NCI-H1930 (cell line): ENCODE data around the gene CARD16.
A peak's percentile ranks its signal among the peaks of the same experiment; 100 is the strongest.
"Not testable (repeated sequence)": the region's sequence is repeated elsewhere in the genome, so short reads cannot be mapped to it uniquely, and the experiment has no call there.

Source experiments
- DNase-seq, 2 experiments: peaks; one replicate each; lab custom pipeline; 2025; lab: John Stamatoyannopoulos, UW

CARD16 gene

GRCh38 chr11:105049481-105049880 is 4.3 kb upstream of the CARD16 start:
- DNase-seq = no peak

DNA sequence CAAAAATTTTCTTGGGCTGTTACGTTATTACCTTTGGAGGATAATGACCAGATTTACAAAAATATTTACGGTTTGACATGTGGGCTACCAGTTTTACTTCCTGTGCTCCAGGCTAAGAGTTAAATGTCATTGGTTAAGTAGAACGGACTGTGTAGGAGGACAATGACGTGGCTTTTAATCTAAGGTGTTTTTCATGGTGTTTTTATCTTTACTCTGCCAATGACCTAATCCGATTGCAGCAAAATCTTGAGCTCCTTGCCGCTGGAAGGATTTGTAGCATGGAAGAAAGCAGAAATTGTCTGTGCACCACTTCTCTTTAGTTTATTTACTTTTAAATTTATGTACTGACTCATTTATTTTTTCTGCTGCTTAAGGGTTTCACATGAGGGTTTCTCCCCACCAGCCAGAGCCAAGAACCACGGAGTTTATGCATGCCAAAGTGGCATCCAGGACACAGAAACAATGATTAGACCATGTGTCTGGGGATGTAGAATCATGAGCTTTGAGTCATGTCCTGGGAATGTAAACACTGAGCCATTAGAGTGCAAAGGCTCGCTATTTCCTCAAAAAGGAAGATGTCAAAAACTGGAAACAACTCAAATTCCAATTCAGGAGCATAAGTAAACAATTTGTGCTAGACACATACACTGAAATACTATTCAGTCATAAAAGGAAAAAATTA is 1.9 kb upstream of the CARD16 start:
- DNase-seq = no peak

GRCh38 chr11:105045676-105046296 is 651 bp upstream of the CARD16 start:
- no peak for DNase-seq

GRCh38 chr11:105042178-105042577 is 3.0 kb downstream of the CARD16 start:
- DNase-seq = no peak

DNA sequence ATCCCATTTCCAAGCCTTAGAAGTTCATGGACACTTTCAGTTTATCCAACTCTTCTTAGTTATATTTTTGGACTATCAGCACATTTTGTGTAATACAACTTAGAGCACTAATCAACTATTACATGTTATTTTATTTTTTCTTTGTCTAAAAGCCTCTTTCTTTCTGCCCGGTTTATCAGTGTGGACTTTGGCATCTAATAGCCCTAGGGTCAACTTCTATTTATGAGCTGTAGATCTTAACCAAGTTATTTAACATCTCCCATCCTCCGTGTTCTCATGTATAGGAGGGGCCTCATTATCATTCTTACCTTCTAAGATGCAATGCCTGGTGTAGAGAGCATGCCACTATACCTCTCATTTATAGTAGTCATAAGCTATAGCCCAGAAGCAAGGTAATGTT is 4.4 kb downstream of the CARD16 start:
- no peak for DNase-seq

DNA sequence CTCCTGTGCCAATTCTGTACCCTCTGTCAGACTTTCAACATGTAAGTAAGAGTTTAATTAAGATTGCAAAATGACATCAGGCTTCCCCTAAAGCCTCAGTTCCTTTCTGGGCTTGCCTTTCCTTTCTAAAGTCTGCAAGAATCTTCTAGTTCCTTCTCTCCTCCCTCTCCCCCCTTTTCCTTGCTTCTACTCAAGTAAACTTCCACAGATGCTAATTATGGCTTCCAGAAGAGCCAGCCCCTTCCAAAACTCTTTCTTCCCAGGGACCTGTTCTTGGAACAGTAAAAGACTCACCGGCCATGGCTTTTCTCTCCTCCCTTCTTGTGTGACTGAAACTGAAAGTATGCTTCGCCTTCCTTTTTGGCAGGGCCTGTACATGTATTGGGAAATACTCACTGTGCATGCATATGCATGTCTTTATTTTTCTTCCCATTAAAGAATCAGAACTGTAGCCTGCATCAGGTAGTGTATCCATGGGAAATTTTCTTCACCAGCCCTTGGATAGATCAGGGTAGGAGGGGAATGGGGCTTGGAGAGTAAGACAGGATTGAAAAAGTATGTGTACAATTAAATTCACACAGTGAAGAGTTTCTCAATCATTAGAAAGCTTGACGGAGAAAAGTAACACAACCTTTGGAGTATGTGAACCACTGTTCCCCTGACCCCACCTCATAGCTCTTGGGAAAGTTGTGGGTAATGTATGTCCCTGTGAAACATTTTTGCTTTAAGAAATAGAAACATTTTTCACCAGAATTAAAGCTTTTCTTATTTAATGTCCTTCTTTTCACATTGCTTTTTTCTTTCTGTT is 10.1 kb downstream of the CARD16 start, which contains the start of gene CASP1:
Gene CASP1, minus strand, starts transcription at position 332 of the 808 bp plus-strand sequence. Its CDS starts 31 bp downstream, at position 301.
- DNase-seq = no peak

- DNase-seq = not testable (repeated sequence)
These were observed 10.7 kb downstream of the CARD16 start for GRCh38 chr11:105034388-105034787.

- no peak for DNase-seq
These were observed 11.4 kb downstream of the CARD16 start for GRCh38 chr11:105033781-105034180.

GRCh38 chr11:105033343-105033742 is 11.8 kb downstream of the CARD16 start:
- DNase-seq = no peak

- DNase-seq = no peak
These were observed 12.6 kb downstream of the CARD16 start for GRCh38 chr11:105032495-105032894.

- no peak for DNase-seq
These were observed 17.5 kb downstream of the CARD16 start for GRCh38 chr11:105027678-105028077.

DNA sequence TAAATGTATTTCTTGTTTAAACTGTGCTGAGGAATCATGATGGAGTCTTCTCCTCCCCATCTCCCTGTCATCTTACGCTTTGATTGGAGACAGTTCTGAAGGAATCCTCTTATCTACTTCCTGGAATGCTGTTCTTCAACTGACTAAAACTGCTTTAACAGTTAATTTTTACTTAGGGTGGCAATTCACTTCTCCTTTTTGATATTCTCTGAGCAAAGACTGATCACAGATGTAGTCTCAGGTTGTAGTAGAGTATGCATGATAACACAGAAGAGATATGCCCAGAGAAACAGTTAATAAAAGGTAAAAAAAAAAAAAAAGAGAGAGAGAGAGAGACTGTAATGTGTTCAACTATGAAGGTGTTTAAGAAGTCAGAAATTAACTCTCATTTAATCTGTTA is 20.7 kb downstream of the CARD16 start:
- DNase-seq = no peak

DNA sequence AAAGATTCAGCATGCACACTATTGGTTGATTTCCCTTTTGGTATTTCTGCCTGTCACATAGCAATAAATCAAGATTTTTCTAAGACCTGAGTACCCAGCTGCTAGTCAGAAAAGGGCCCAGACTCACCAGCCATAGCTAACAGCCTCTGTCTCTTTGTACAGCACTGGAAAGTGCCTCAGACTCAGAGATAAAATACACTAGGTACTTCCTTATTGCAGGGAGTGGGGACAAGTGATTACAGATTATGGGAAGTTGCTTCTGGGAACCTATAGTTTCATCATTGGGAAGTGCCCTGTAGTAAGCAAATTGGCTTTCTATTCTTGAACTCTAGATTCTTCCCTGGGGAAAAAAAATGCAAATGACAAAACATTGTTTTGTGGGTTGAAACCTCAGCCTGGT is 22.1 kb downstream of the CARD16 start, which contains the start of gene CASP5:
Gene CASP5, minus strand, starts transcription at position 166 of the 400 bp plus-strand sequence. Its CDS starts 32 bp downstream, at position 134.
- DNase-seq = no peak

DNA sequence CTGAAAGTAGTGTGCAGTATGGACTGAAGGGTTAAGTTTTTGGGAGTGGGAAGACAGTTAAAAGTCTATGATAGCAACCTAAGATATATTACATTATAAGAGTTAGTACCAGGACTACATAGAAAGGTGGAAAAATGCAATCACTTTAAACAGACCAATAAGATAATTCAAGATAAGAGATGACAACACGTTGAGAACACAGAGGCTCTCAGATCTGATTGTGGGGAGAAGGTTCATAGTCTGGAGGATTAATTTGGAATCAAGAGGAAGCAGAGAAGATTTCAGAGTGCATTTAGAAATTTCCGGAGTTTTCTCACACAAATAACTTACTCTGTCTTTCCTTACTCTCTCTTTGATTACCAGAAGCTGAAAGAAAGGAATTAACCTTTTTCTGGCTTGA is 22.6 kb downstream of the CARD16 start:
- no peak for DNase-seq

DNA sequence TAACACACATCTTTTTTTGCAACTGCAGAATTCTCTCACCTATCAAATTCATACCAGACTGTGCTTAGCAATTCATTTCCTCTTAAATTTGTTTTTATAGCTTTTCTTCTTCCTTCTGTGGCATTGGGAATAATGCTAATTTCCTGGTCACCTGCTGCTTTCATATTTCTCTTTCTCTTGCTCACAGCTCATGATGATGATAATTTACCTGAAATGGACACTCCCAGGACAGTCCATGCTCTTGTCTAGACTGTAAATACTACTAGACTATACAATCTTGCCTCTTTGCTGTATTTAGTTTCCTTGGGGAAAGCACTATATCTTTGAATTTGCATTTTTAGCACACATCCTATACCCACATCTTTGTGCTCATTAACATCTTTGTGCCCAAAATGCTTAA is 37.7 kb downstream of the CARD16 start:
- no peak for DNase-seq

DNA sequence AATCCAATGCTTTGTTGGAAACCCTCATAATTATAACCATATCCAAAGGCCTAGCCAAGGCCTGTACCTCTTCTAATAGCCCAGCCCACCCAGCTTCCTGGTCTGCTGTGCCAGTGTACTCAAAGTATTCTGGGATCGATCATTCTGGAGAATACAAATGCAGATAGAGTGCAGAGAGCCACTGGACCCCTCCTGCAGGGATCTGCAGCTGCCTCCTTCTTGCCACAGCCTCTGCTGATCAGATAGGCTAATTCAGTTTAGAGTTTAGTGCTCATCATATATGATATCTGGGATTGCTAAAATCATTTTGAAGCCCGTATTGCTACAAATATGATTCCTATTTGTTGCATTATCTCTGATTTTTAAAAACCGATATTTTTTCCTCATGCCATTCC is 39.7 kb downstream of the CARD16 start:
- DNase-seq = no peak

GRCh38 chr11:105004021-105004420 is 41.1 kb downstream of the CARD16 start:
- DNase-seq = no peak

DNA sequence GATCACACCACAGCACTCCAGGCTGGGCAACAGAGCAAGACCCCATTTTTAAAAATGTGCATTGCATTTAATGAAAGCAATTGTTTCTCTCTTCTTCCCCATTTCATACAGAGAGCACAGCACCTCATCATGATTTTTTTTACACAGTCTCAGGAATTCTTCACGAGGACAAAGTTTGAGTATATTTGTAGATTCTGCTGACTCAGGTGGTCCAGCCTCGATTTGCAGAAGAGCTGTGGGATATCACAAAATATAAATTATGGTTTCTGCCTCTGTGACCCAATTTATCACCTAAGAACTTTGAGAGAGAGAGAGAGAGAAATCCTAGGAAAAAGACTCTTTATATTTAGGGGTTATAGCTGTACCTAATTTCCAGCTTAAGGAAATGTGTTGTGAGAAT is 42.0 kb downstream of the CARD16 start:
- no peak for DNase-seq

GRCh38 chr11:105000797-105001196 is 44.3 kb downstream of the CARD16 start:
- DNase-seq = no peak

- DNase-seq = no peak
These were observed 45.0 kb downstream of the CARD16 start for GRCh38 chr11:105000167-105000566.

GRCh38 chr11:104999721-105000120 is 45.4 kb downstream of the CARD16 start:
- no peak for DNase-seq

- no peak for DNase-seq
These were observed 47.8 kb downstream of the CARD16 start for GRCh38 chr11:104997288-104997687.

GRCh38 chr11:104995001-104995408 is 50.1 kb downstream of the CARD16 start:
- peak; percentile 43 to 50 for DNase-seq
